IPS-15b (cell line): Measurements from ENCODE around the gene CALML6.

Source experiments
- H3K27me3 ChIP-seq: one replicate; pipeline ENCODE4 v1.6.1; 2013; ENCODE audit warnings: low read length; ENCODE audit not compliant: control insufficient read depth, insufficient read depth
- H3K36me3 ChIP-seq: one replicate; pipeline ENCODE4 v1.6.1; 2013; ENCODE audit warnings: low read length; ENCODE audit not compliant: control insufficient read depth, insufficient read depth
- H3K4me1 ChIP-seq: one replicate; pipeline ENCODE4 v1.6.1; 2013; ENCODE audit warnings: mild to moderate bottlenecking, low read length; ENCODE audit not compliant: control insufficient read depth, insufficient read depth
- H3K4me3 ChIP-seq: one replicate; pipeline ENCODE4 v1.5.1; 2013; ENCODE audit warnings: low read depth, low read length
- H3K9ac ChIP-seq: one replicate; pipeline ENCODE4 v1.6.1; 2013; ENCODE audit warnings: low read depth, mild to moderate bottlenecking, low read length
- H3K9me3 ChIP-seq: one replicate; pipeline ENCODE4 v1.6.1; 2013; ENCODE audit warnings: mild to moderate bottlenecking, low read length; ENCODE audit not compliant: control insufficient read depth, insufficient read depth

The CALML6 gene

GRCh38 chr1:1937549-1938275 lies 22.7 kb downstream of the CALML6 start:
- Histone ChIP-seq H3K4me1 (no peaks in the 10 kb centered on the region), H3K4me3 (no peak overlapping the region), H3K36me3 (no peaks in the 10 kb centered on the region), H3K27me3 (no peaks in the 10 kb centered on the region), H3K9ac (no peak overlapping the region), H3K9me3 (peaks cover 3% of the 10 kb centered on the region)

GRCh38 chr1:1938276-1938573 lies 23.2 kb downstream of the CALML6 start:
- Histone ChIP-seq H3K9me3 (peaks cover 3% of the 10 kb centered on the region), H3K4me3 (no peak overlapping the region), H3K9ac (no peak overlapping the region), H3K4me1 (no peaks in the 10 kb centered on the region), H3K36me3 (no peaks in the 10 kb centered on the region), H3K27me3 (no peaks in the 10 kb centered on the region)

DNA sequence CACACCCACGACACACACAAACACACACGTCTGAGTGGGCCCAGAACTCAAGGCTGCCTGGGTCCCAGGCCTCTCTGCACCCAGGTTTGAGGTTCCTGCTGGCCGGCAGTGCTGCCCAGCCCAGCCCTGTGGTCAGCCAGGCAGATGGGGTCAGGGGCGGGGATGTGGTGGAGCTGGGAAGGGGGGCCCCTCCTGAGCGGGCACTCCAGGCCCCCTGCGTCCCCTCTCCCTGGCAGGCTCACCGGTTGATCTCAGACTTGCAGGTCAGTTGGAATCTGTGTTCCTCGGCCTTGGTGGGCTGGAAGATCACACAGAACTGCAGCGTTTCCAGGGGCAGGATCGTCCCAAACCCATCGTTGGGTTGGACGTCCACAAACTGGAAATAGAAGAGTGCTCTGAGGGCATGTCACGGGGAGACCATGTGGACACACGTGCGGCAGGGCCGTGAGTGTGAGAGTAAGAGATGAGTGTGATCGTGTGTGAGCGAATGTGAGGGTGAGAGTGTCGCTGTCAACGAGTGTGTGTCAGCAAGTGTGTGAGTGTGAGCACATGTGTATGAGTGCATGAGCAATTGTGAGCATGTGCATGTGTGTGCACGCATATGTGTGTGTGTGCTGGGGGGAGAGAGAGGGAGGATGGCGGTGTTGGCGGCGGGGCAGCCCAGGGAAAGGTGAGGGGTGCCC lies 23.7 kb downstream of the CALML6 start:
- H3K4me3 ChIP-seq, result no peak overlapping the region
- H3K4me1 ChIP-seq, result no peaks in the 10 kb centered on the region
- H3K9me3 ChIP-seq, result peaks cover 3% of the 10 kb centered on the region
- no peak overlapping the region for H3K9ac ChIP-seq
- no peaks in the 10 kb centered on the region for H3K27me3 ChIP-seq
- H3K36me3 ChIP-seq, result no peaks in the 10 kb centered on the region

DNA sequence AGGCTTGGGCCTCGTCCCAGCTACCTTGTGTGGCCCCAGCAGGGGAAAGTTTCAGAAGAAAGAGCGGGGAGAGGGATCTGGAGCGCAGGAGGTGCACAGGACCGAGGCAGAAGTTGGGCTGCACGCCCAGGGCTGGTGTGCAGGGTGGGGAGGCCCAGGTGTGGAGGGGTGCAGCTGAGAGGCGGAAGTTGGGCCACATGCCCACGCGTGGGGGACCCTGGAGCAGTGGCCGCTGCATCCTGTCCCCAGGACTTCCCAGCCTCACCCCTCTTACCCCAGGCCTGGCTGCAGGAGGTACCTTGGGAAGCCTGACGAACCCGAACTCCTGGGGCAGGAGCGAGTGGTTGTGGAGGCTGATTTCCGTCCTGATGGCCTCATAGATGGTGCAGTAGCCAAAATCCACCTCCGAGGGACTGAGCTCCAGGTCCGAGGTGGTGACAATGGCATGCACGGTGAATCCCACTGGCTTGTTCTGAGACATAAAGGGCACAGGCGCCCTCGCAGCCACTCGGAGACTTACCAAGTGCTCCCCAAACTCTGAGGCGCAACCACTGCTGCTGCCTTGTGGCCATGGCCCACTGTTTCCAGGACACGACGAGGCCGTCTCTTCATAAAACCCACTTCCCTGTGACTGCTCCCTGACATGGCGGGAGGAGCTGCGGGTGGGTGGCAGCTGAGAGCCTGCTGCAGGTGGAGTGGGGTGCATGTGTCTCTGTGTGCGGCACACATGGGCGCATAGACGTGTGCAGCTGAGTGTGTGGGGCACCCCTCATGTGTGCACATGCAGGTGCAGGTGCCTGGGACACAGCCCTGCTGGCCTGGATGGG lies 24.4 kb downstream of the CALML6 start:
- H3K9ac ChIP-seq, result no peak overlapping the region
- H3K4me1 ChIP-seq, result no peaks in the 10 kb centered on the region
- H3K27me3 ChIP-seq, result no peaks in the 10 kb centered on the region
- no peak overlapping the region for H3K4me3 ChIP-seq
- H3K36me3 ChIP-seq, result no peaks in the 10 kb centered on the region
- H3K9me3 ChIP-seq, result peaks cover under 1% of the 10 kb centered on the region

- no peak overlapping the region for H3K9ac ChIP-seq
- no peaks in the 10 kb centered on the region for H3K4me1 ChIP-seq
- no peak overlapping the region for H3K4me3 ChIP-seq
- H3K9me3 ChIP-seq, result no peaks in the 10 kb centered on the region
- no peaks in the 10 kb centered on the region for H3K27me3 ChIP-seq
- H3K36me3 ChIP-seq, result no peaks in the 10 kb centered on the region
These were observed 25.0 kb downstream of the CALML6 start for GRCh38 chr1:1940123-1940425.

DNA sequence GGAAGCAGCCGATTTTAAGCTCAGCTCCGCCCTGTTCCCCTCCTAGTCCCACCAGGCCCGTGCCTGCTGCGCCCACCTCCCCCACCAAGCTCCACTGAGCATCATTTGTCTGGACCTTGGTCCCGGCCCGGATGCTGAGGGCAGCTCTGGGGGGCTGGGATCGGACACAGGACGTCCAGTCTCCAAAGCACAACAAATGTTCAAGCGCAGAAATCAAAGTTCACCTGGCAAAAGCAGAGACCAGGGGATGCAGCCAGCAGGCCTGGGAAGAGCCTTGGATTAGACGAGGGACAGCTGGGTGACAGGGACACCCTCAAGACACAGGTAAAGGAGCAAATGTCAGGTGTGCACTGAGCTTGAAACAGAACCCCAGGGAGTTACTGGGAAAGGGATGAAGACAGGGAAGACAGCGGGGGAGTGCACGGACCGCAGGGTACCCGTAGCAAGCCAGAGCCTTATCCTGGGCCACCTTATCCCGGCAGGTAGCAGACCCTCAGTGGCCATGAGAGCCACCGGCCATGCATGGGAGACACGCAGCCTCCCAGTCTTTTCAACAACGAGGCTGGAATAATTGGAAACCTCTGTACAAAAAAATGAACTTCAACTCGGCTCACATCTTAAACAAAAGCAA lies 26.3 kb downstream of the CALML6 start:
- Histone ChIP-seq H3K4me3 (no peak overlapping the region), H3K4me1 (no peaks in the 10 kb centered on the region), H3K36me3 (no peaks in the 10 kb centered on the region), H3K9ac (no peak overlapping the region), H3K9me3 (no peaks in the 10 kb centered on the region), H3K27me3 (no peaks in the 10 kb centered on the region)

GRCh38 chr1:1941868-1942752 lies 27.1 kb downstream of the CALML6 start:
- Histone ChIP-seq H3K36me3 (no peaks in the 10 kb centered on the region), H3K9me3 (no peaks in the 10 kb centered on the region), H3K4me1 (no peaks in the 10 kb centered on the region), H3K4me3 (no peak overlapping the region), H3K9ac (no peak overlapping the region), H3K27me3 (no peaks in the 10 kb centered on the region)

DNA sequence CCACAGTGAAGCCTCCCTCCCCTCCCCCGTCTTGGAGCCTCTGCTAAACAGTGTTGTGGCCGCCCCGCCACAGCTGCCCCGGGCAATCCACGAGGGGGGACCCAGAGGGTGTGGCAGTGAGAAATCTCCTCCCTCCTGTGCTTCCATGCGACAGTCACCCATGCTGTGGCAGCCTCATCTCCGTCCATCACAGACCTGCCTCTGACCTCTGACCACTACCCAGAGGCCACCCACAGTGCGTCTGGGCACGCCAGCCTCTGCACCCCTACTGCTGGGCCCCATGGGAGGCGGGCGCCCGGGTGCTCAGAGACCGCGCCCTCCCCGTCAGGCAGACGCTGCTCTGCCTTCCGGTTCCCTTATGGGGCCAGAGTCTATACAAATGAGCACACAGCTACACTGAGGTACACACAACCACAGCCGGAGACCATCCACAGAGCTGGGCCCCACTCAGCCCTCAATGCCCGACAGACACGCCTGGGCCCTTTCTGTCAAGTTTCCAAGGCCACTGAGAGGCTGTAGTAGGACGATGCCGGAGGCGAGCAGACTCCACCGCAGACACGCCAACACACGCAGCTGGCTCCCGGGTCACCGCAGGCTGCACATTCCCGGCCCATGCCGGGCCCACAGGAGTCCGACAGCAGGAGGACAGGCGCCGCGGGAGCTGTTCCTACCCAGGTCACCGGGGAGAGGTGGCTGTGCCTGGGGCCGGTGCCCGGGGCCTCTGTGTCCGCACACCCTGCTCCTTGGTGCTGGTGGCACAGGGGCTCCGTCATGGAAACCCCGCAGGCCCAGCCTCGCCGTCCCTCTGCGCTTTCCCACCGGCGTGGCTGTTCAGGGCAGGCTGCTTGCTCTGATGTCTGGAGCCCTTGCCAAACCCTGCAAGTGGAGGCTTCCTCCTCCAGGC lies 27.9 kb downstream of the CALML6 start:
- no peak overlapping the region for H3K9ac ChIP-seq
- no peaks in the 10 kb centered on the region for H3K9me3 ChIP-seq
- H3K27me3 ChIP-seq, result no peaks in the 10 kb centered on the region
- no peak overlapping the region for H3K4me3 ChIP-seq
- no peaks in the 10 kb centered on the region for H3K36me3 ChIP-seq
- no peaks in the 10 kb centered on the region for H3K4me1 ChIP-seq

DNA sequence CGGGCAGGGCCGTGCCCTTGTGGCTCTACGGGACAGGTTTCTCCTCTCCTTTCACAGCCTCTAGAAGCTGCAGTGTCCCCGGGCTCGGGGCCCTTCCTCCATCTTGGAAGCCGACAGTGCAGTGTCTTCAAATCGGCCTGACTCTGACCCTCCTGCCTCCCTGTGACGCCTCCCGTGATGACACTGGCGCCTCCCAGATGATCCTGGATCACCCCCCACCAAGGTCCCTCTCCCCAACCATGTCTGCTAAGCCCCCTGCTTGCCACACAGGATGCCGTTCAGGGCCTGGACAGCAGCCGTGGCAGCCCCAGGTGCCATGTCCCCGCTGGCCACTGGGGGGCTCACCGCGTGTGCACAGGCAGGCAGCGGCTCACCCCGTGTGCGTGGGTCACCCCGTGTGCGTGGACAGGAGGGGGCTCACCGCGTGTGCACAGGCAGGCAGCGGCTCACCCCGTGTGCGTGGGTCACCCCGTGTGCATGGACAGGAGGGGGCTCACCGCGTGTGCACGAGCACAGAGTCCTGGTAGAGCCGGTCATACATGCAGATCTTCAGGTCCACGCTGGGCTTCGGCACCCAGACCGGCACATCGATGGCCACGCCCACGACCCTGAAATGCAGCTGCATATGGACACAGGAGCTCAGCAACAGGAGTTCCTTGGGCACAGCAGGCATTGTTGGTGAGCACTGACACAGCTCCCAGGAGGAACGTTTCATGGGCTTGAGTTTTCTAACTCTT lies 28.9 kb downstream of the CALML6 start:
- no peaks in the 10 kb centered on the region for H3K9me3 ChIP-seq
- H3K4me3 ChIP-seq, result peak overlapping the region; percentile 13
- no peaks in the 10 kb centered on the region for H3K4me1 ChIP-seq
- H3K36me3 ChIP-seq, result no peaks in the 10 kb centered on the region
- no peaks in the 10 kb centered on the region for H3K27me3 ChIP-seq
- H3K9ac ChIP-seq, result no peak overlapping the region

DNA sequence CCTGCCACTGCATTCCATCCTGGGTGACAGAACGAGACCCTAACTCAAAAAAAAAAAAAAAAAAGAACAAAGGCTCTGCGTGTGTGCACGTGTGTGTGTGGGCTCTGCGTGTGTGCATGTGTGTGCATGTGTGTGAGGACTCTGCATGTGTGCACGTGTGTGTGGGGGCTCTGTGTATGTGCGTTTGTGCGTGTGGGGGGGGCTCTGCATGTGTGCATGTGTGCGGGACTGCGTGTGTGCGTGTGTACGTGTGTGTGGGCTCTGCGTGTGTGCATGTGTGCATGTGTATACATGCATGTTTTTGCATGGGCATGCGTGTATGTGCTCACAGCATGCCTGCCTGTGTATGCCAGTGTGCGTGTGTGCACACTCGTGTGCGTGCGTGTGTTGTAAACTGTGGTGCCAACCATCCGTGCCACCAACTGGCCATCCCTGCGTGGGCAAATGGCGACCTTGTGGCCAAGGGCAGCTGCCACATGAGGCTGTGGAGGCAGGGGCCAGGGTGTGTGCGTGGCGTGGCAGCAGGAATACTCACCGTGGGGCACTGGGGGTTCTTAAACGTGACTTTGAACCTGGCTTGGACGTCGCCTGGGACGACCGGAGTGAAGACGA lies 30.8 kb downstream of the CALML6 start:
- Histone ChIP-seq H3K9ac (no peak overlapping the region), H3K27me3 (no peaks in the 10 kb centered on the region), H3K4me1 (no peaks in the 10 kb centered on the region), H3K9me3 (no peaks in the 10 kb centered on the region), H3K4me3 (no peak overlapping the region), H3K36me3 (no peaks in the 10 kb centered on the region)
